NCI-H146 treated with DMSO at 0.1 percent for 48 hours (cell line): Measurements from ENCODE around the gene SNX15.

ENCODE experiments used
- DNase-seq: peaks from one replicate; lab custom pipeline; 2025; ENCODE audit not compliant: unreplicated experiment; lab: John Stamatoyannopoulos, UW

The SNX15 gene

DNA sequence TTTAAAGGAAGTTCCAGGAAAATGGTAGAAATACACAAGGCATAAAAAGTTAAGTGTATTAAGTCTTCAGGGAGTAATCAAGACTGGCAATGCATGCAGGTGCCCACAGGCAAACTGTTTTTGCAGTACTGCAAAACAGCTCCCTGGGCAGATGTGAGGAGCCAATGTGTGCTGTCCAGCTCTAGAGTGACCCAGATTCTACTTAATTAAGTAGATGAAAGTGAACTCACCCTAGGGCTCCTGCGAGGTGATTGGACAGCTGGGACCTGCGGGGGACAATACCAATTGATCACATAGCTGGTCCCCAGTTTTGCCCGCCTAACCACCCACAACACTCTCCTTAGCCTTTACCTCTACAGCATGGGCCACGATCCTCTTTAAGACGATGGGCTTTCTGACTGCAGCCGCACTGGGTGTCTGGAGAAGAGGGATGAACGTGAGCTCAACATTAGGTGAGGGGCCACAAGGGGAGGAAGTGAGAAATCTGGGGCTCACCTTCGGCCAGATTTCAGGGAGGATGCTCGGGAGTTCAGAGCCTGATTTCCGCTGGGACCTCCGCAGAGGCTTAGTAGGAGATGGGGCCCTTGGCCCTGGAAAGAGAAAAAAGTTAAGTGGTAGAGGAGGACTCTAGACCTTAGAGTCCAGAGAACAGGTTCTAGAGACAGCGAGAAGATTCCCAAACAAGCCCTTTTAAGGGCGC is 56.0 kb downstream of the SNX15 start:
- DNase-seq, result no peak

DNA sequence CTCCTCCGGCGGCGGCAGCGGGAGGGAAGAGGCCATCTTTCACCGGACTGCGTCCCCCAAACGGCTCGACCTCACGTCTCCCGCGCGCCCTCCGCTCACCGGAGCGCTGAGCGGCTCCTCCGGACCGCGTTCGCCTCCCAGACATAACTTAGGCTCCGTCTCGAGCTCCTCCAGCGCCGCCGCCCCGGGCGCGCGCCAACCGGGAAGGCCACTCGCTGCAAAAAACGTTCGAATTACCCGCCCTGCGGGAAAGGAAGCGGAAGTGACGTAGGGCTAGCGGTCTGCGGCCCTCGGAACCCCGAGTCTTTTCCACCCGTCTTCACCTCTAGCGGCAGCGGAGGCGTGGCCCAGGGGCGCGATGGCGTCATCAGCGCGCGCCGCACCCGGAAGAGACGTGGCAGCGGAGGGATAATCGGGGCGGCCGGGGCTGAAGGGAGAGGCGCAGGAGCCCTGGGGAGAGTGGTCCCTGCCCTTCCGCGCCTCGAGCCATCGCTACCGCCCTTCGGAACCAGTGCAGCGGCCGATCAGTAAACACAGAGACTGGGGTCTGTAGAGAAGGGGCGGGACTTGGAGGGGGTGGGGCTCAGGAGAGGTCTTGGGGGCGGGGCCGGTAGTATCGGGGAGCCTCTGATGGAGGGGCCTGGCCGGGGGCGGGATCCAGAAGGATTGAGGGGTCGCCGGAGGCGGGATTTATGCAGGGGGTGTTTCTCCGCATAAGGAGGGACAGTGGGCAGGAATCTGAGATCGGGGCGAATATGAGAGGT is 56.8 kb downstream of the SNX15 start, which contains the start of the genes CDCA5 and ZFPL1:
CDCA5 (minus strand) TSS at position 207 of the 764 bp plus-strand sequence; CDS start at position 145, 62 bp downstream.
ZFPL1 (plus strand) TSS at position 389 of the 764 bp plus-strand sequence. CDS start 477 bp downstream, outside the sequence.
- DNase-seq, result peak; percentile 87

DNA sequence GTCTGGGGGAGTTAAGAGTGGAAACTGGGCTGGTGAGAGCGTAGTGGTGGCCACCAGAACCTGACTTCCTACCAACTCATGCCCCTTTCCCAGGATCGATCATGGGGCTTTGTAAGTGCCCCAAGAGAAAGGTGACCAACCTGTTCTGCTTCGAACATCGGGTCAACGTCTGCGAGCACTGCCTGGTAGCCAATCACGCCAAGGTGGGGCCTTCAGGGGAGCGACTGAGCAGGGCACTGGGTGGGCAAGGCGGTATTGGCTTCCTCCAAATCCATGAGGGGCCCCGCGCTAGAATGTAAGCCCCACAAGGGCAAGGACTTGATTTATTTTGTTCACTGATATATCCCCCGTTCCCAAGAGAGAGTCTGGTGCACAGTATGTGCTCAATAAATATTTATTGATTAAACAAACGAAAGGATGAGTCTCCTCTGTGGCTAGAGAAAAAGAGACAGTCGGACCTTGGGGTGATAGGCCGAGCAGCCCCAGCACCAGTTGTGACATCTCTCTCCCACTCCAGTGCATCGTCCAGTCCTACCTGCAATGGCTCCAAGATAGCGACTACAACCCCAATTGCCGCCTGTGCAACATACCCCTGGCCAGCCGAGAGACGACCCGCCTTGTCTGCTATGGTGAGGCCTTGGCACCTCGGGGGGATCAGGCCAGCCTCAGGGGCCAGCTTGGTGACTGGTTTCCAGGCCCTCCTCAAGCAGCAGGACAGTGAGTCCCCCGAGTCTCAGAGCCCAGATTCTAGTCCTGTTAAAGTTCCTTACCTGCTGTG is 57.5 kb downstream of the SNX15 start:
- no peak for DNase-seq

DNA sequence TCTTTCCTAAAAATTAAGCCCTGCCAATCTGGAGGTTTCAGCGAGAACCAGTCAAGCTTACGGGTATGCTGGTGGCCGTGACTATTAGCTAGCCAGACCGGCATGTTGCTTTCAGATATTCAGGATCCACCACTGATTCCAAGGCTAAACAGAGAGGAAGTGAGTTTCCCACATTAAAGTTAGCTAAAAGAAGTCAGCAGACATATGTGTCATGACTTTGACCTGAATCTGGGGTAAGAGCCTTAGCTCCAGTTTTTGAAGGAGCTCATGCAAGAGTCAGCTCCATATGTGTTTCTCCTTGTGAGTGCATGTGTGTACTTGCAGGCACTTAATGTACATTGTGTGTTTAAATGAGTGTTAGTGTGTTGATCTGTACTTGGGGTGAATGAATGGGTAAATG is 58.2 kb downstream of the SNX15 start:
- DNase-seq, result no peak

DNA sequence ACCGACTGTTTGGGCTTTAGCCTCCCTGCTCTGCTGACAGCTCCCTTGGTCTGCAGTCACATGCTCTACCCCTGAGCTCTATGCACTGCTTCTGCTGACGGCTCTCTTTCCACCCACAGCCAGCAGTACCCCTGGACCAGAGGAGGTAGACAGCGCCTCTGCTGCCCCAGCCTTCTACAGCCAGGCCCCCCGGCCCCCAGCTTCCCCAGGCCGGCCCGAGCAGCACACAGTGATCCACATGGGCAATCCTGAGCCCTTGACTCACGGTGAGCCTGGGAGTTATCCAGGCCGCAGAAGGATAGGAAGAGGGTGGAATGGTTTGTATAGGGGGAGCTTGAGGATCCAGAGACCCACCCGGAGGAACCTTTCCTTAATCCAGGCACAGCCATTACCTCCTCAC is 59.6 kb downstream of the SNX15 start:
- no peak for DNase-seq

DNA sequence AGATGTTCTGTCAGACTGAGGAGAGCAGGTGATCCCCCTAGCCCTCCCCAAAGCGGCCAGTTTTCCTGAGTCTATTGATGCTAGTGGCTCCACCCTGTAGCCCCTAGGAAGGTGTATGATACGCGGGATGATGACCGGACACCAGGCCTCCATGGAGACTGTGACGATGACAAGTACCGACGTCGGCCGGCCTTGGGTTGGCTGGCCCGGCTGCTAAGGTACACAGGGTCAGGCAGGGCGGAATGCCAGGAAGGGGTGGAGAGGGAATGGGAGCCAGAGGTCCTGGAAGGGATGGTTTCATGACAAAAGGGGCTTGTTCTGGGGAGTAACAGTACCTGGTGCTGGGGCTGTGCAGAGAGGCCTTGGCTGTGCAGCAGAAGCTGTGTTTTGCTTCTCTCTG is 60.0 kb downstream of the SNX15 start:
- DNase-seq, result no peak

DNA sequence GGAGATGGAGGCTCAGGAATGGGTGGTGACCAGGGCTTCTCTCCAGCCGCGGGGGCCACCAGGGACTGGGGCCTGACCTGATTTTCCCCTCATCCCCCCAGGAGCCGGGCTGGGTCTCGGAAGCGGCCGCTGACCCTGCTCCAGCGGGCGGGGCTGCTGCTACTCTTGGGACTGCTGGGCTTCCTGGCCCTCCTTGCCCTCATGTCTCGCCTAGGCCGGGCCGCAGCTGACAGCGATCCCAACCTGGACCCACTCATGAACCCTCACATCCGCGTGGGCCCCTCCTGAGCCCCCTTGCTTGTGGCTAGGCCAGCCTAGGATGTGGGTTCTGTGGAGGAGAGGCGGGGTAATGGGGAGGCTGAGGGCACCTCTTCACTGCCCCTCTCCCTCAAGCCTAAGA is 60.6 kb downstream of the SNX15 start:
- DNase-seq, result no peak

DNA sequence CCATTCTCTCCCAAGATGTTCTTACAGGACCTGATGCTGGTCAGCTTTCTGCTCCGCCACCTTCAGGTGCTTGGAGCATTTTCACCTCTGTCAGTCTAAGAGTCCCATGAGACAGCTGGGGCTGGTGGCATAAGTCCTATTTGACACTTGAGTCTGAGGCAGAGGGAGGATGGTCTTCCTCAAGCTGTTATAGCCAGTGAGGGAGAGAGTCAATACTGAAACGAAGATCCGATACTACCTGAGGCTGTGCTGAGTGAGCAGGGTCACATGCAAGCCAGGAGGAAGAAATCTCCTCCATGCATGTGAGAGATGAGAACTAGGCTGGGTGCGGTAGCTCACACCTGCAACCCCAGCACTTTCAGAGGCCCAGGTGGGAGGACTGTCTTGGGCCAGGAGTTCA is 62.4 kb downstream of the SNX15 start:
- no peak for DNase-seq
